GM12873 (cell line): Measurements from ENCODE around the gene PAX9.

Experiments
- CTCF ChIP-seq: IDR thresholded peaks from 2 replicates; pipeline ENCODE4 v1.5.1; 2012; ENCODE audit warnings: low read depth, mild to moderate bottlenecking, moderate library complexity, low read length, control low read depth; ENCODE audit not compliant: insufficient read depth; ENCODE audit errors: missing control alignments

Gene PAX9

GRCh38 chr14:36655963-36656686 is 5.5 kb upstream of the PAX9 start:
- peak; percentile 55 for TF ChIP-seq CTCF

GRCh38 chr14:36656687-36657398 is 4.8 kb upstream of the PAX9 start:
- TF ChIP-seq CTCF, result no peak

- no peak for TF ChIP-seq CTCF
These were observed 4.1 kb upstream of the PAX9 start for GRCh38 chr14:36657399-36658122.

GRCh38 chr14:36658123-36659009 is 3.3 kb upstream of the PAX9 start:
- TF ChIP-seq CTCF, result no peak

- no peak for TF ChIP-seq CTCF
These were observed 2.4 kb upstream of the PAX9 start for GRCh38 chr14:36659010-36659821.

- TF ChIP-seq CTCF, result no peak
These were observed 1.6 kb upstream of the PAX9 start for GRCh38 chr14:36659822-36660735.
